Endothelial cell of umbilical vein (primary cell): ENCODE results near the gene HNRNPDL. TPM values are rescaled to one million over a fixed set of nuclear protein-coding genes. Genes with fewer than 3 reads are reported as not detected.
"Not testable (repeated sequence)": the region's sequence is repeated elsewhere in the genome, so short reads cannot be mapped to it uniquely, and the experiment has no call there.

Experiments used
- BruUV-seq: library from RNA; stranded (reverse); fragments of 400-500 nt; replicated peaks from 2 replicates; lab custom pipeline; 2021; lab: Mats Ljungman, UMichigan
- CTCF ChIA-PET: fragments of 300-600, 350-600 bp; sonication (Branson Sonifier 250); formaldehyde crosslinking; loops from one replicate; lab custom pipeline; 2021; ENCODE audit warnings: antibody characterized with exemption, inconsistent platforms; lab: Charles Lee
- POLR2A ChIA-PET: fragments of 300-600, 350-600 bp; sonication (Branson Sonifier 250); formaldehyde crosslinking; loops from one replicate; lab custom pipeline; 2021; ENCODE audit warnings: antibody characterized with exemption, inconsistent platforms; lab: Charles Lee
- DNase-seq: peaks from one replicate; pipeline ENCODE4 v3.0.0-alpha.2; 2011; ENCODE audit warnings: low read depth, low spot score
- FAIRE-seq: peaks from 2 replicates; lab custom pipeline; 2011; peaks lifted over from hg19 to GRCh38; lab: Jason Lieb, UNC
- H2AFZ ChIP-seq: 2 replicates; pipeline ENCODE4 v1.6.0; 2012; ENCODE audit warnings: low read depth, low read length, control low read depth, inconsistent platforms
- H3K27ac ChIP-seq: 2 replicates; pipeline ENCODE4 v1.5.1; 2011; ENCODE audit warnings: low read depth, mild to moderate bottlenecking, control low read depth, low read length, moderate library complexity; ENCODE audit not compliant: insufficient read depth
- H3K27me3 ChIP-seq, 2 experiments: 2 replicates each; pipeline versions ENCODE4 v1.6.0 to v1.6.1; 2011; ENCODE audit warnings: low read length in 2 of 2, mixed read lengths in 1 of 2; ENCODE audit not compliant: control insufficient read depth in 2 of 2, insufficient read depth in 2 of 2
- H3K36me3 ChIP-seq, 2 experiments: 2 replicates in 1 of 2; 3 replicates in 1 of 2; pipeline ENCODE4 v1.5.1; 2011; ENCODE audit warnings: low read length in 2 of 2, mild to moderate bottlenecking in 1 of 2, moderate library complexity in 1 of 2; ENCODE audit not compliant: control insufficient read depth in 2 of 2, insufficient read depth in 2 of 2; ENCODE audit errors: extremely low read depth in 1 of 2
- H3K4me1 ChIP-seq: 3 replicates; pipeline ENCODE4 v1.5.1; 2011; ENCODE audit warnings: mild to moderate bottlenecking, low read length; ENCODE audit not compliant: control insufficient read depth, insufficient read depth; ENCODE audit errors: extremely low read depth
- H3K4me2 ChIP-seq: 2 replicates; pipeline ENCODE4 v1.6.1; 2011; ENCODE audit warnings: low read length, control low read depth, mixed read lengths; ENCODE audit not compliant: insufficient read depth
- H3K4me3 ChIP-seq, 3 experiments: fragments of 200-600 bp in 1 of 3; sonication (generic), shearing (Covaris generic) in 1 of 3; replicated peaks in 1 of 3; 2 replicates each; pipeline ENCODE4 v1.5.1; 2011 to 2016; ENCODE audit warnings: control low read depth in 3 of 3, low read length in 3 of 3, mild to moderate bottlenecking in 2 of 3, inconsistent platforms in 1 of 3, low read depth in 1 of 3, moderate library complexity in 1 of 3; ENCODE audit not compliant: insufficient read depth in 1 of 3
- H3K79me2 ChIP-seq: 2 replicates; pipeline ENCODE4 v1.6.0; 2012; ENCODE audit warnings: low read length, inconsistent platforms; ENCODE audit not compliant: control insufficient read depth, insufficient read depth
- H3K9ac ChIP-seq: replicated peaks from 2 replicates; pipeline ENCODE3; 2011; ENCODE audit warnings: low read length, control low read depth; ENCODE audit not compliant: insufficient read depth; ENCODE audit errors: extremely low read depth
- H3K9me1 ChIP-seq: replicated peaks from 3 replicates; pipeline ENCODE4 v1.6.0; 2011; ENCODE audit warnings: mild to moderate bottlenecking, low read length; ENCODE audit not compliant: control insufficient read depth, insufficient read depth; ENCODE audit errors: extremely low read depth
- H3K9me3 ChIP-seq: replicated peaks from 2 replicates; pipeline ENCODE4 v1.5.1; 2012; ENCODE audit warnings: low read length, inconsistent platforms; ENCODE audit not compliant: control insufficient read depth, insufficient read depth
- H4K20me1 ChIP-seq: replicated peaks from 2 replicates; pipeline ENCODE3; 2011; ENCODE audit warnings: mild to moderate bottlenecking, low read length; ENCODE audit not compliant: control insufficient read depth, insufficient read depth; ENCODE audit errors: extremely low read depth
- CTCF ChIP-seq, 2 donors: IDR thresholded peaks; 1 replicate in 1 of 2; 2 replicates in 1 of 2; pipeline ENCODE4 v1.5.1; 2011; ENCODE audit warnings: low read length in 2 of 2, mild to moderate bottlenecking in 2 of 2, moderate library complexity in 2 of 2, control low read depth in 1 of 2, inconsistent platforms in 1 of 2, low read depth in 1 of 2; ENCODE audit not compliant: insufficient read depth in 1 of 2; ENCODE audit errors: extremely low read depth in 1 of 2
- EZH2 ChIP-seq: IDR thresholded peaks from 2 replicates; pipeline ENCODE4 v1.6.1; 2012; ENCODE audit warnings: borderline replicate concordance, low read depth, mild to moderate bottlenecking, moderate library complexity, low read length, inconsistent platforms; ENCODE audit not compliant: severe bottlenecking
- FOS ChIP-seq: IDR thresholded peaks from 2 replicates; pipeline ENCODE4 v1.6.1; 2011; ENCODE audit warnings: mild to moderate bottlenecking, low read length, moderate library complexity, borderline replicate concordance; ENCODE audit not compliant: insufficient read depth
- GATA2 ChIP-seq: IDR thresholded peaks from 2 replicates; pipeline ENCODE4 v1.7.0; 2011; ENCODE audit warnings: low read depth, mild to moderate bottlenecking, moderate library complexity, mixed read lengths, low read length; ENCODE audit not compliant: insufficient read length, insufficient read depth
- JUN ChIP-seq: IDR thresholded peaks from 2 replicates; pipeline ENCODE4 v1.6.1; 2011; ENCODE audit warnings: borderline replicate concordance, low read depth; ENCODE audit not compliant: insufficient read length, insufficient read depth
- MAX ChIP-seq: IDR thresholded peaks from 2 replicates; pipeline ENCODE4 v1.6.1; 2011; ENCODE audit not compliant: insufficient read depth, insufficient read length
- MYC ChIP-seq: IDR thresholded peaks from one replicate; pipeline ENCODE4 v1.6.1; 2011; ENCODE audit warnings: mild to moderate bottlenecking, low read depth, low read length
- POLR2A ChIP-seq: IDR thresholded peaks from 2 replicates; pipeline ENCODE4 v1.6.1; 2012; ENCODE audit warnings: low read depth, mild to moderate bottlenecking, control low read depth, low read length
- POLR2AphosphoS5 ChIP-seq: IDR thresholded peaks from 2 replicates; pipeline ENCODE4 v1.6.1; 2012; ENCODE audit warnings: low read depth, mild to moderate bottlenecking, control low read depth, low read length, moderate library complexity; ENCODE audit not compliant: insufficient read depth
- dilution Hi-C: fragments of 300-500 bp; cut with MboI; formaldehyde crosslinking; loops from one replicate; pipeline ENCODE4 v1.15.0; 2019; ENCODE audit warnings: low sequenced_read_pairs; ENCODE audit not compliant: extremely low pct_ligation_motif_present
- intact Hi-C: fragments of 100-400 bp; cut with micrococcal nuclease; formaldehyde crosslinking; loops from one replicate; pipeline ENCODE4 v1.10.0; 2022
- polyA plus RNA-seq, 4 experiments: library from polyadenylated mRNA; depleted of rRNA in 3 of 4; stranded (reverse) in 3 of 4; unstranded in 1 of 4; fragments of >200 nt; gene quantifications; 2 replicates each; pipeline versions ENCODE4 v1.2.1 to v1.2.3, GENCODE V29; 2011 to 2012; ENCODE audit warnings: missing spikeins in 1 of 4
- total RNA-seq: library from RNA; stranded (reverse); gene quantifications from 2 replicates; pipeline ENCODE4 v1.2.3, GENCODE V29; 2021

HNRNPDL gene
- total and polyA plus RNA-seq, 2 donors (not counting 3 experiments of a cell fraction or from before 2014, with no cell fraction given): 160 to 292 TPM

- Histone ChIP-seq H3K9me1 (no peaks in the 10 kb centered on the region), H3K9ac (no peak overlapping the region), H3K27ac (no peak overlapping the region), H4K20me1 (no peaks in the 10 kb centered on the region), H3K4me3 (no peak overlapping the region), H3K27me3 (no peaks in the 10 kb centered on the region), H3K79me2 (no peaks in the 10 kb centered on the region), H3K36me3 (no peaks in the 10 kb centered on the region), H3K4me2 (no peak overlapping the region), H2AFZ (no peak overlapping the region), H3K9me3 (no peaks in the 10 kb centered on the region), H3K4me1 (no peaks in the 10 kb centered on the region)
- DNase-seq (no peak), FAIRE-seq (no peak)
- intact Hi-C loops (no loop called here), dilution Hi-C loops (no loop called here)
- POLR2A ChIA-PET: no interaction called here
- CTCF ChIA-PET: interaction anchor here (0.8 to 1.5 kb wide), 3 partner anchors 9 to 921 kb away, joined by 4 to 5 read pairs (median 4); no protein-coding TSS in a partner anchor
- no TSS peak for BruUV-seq
- TF ChIP-seq CTCF (IDR thresholded peaks at IDR 0.05; ENCODE audit: extremely low read depth in 1 of 2, insufficient read depth in 1 of 2, low read depth in 1 of 2, low read length in 2 of 2) (no peak), JUN (no peak), EZH2 (no peak), MYC (no peak), FOS (no peak), POLR2A (no peak), POLR2AphosphoS5 (no peak), GATA2 (no peak), MAX (no peak)
These were observed 41.9 kb downstream of the HNRNPDL start for GRCh38 chr4:82388405-82388804.

- DNase-seq, FAIRE-seq, H3K9ac ChIP-seq, intact Hi-C loops, H3K4me3 ChIP-seq, H3K27ac ChIP-seq, POLR2A ChIA-PET, dilution Hi-C loops, H3K4me1 ChIP-seq, H3K79me2 ChIP-seq, H3K9me1 ChIP-seq, H3K36me3 ChIP-seq, H3K4me2 ChIP-seq, BruUV-seq, H3K9me3 ChIP-seq, H4K20me1 ChIP-seq, H3K27me3 ChIP-seq, H2AFZ ChIP-seq: not testable (repeated sequence)
- CTCF ChIA-PET: interaction anchor here (0.7 kb wide), 1 partner anchor 42 kb away, joined by 3 read pairs; no protein-coding TSS in a partner anchor
These were observed 44.0 kb downstream of the HNRNPDL start for GRCh38 chr4:82386312-82386711.
